ENCODE measurements around the gene CLDN20.

GRCh38 chr6:155292711-155293110 is 28.9 kb downstream of the CLDN20 start:
- TF ChIP-seq, protein P1, sequence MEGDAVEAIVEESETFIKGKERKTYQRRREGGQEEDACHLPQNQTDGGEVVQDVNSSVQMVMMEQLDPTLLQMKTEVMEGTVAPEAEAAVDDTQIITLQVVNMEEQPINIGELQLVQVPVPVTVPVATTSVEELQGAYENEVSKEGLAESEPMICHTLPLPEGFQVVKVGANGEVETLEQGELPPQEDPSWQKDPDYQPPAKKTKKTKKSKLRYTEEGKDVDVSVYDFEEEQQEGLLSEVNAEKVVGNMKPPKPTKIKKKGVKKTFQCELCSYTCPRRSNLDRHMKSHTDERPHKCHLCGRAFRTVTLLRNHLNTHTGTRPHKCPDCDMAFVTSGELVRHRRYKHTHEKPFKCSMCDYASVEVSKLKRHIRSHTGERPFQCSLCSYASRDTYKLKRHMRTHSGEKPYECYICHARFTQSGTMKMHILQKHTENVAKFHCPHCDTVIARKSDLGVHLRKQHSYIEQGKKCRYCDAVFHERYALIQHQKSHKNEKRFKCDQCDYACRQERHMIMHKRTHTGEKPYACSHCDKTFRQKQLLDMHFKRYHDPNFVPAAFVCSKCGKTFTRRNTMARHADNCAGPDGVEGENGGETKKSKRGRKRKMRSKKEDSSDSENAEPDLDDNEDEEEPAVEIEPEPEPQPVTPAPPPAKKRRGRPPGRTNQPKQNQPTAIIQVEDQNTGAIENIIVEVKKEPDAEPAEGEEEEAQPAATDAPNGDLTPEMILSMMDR (IDR thresholded peaks at IDR 0.05): no peak
- TF ChIP-seq POLR2A (IDR thresholded peaks at IDR 0.05): no peak
